Kidney (tissue), 14 donors: ENCODE data around the gene PARD6G. TPM values are rescaled to one million over a fixed set of nuclear protein-coding genes. Genes with fewer than 3 reads are reported as not detected.

Experiments
- DNase-seq, 5 donors: peaks; one replicate each; pipeline ENCODE4 v3.0.0-alpha.2; 2013 to 2020
- FAIRE-seq: peaks from 2 replicates; lab custom pipeline; 2012; peaks lifted over from hg19 to GRCh38; lab: Jason Lieb, UNC
- H3K27ac ChIP-seq, 2 donors: one replicate each; pipeline ENCODE4 v1.7.0; 2013; ENCODE audit warnings: low read depth in 2 of 2, low read length in 2 of 2, inconsistent platforms in 1 of 2
- H3K27me3 ChIP-seq: one replicate; pipeline ENCODE4 v1.7.1; 2013; ENCODE audit warnings: low read length, inconsistent platforms; ENCODE audit not compliant: control insufficient read depth, insufficient read depth
- H3K36me3 ChIP-seq, 3 donors: one replicate each; pipeline versions ENCODE4 v1.7.0 to v1.7.1; 2013; ENCODE audit warnings: low read length in 3 of 3, control low read depth in 1 of 3, inconsistent platforms in 1 of 3; ENCODE audit not compliant: insufficient read depth in 3 of 3, control insufficient read depth in 2 of 3
- H3K4me1 ChIP-seq, 3 donors: one replicate each; pipeline versions ENCODE4 v1.7.0 to v1.7.1; 2013; ENCODE audit warnings: low read length in 3 of 3, inconsistent platforms in 1 of 3, low read depth in 1 of 3; ENCODE audit not compliant: control insufficient read depth in 2 of 3, insufficient read depth in 2 of 3
- H3K4me3 ChIP-seq, 3 donors: one replicate each; pipeline versions ENCODE4 v1.7.0 to v1.8.1; 2013; ENCODE audit warnings: low read length in 3 of 3, control low read depth in 1 of 3, inconsistent platforms in 1 of 3
- H3K9ac ChIP-seq, 3 donors: one replicate each; pipeline versions ENCODE4 v1.7.0 to v1.7.1; 2013; ENCODE audit warnings: low read length in 3 of 3, control low read depth in 1 of 3, inconsistent platforms in 1 of 3
- H3K9me3 ChIP-seq, 3 donors: one replicate each; pipeline versions ENCODE4 v1.7.0 to v1.7.1; 2013; ENCODE audit warnings: low read length in 3 of 3, control low read depth in 1 of 3, inconsistent platforms in 1 of 3; ENCODE audit not compliant: control insufficient read depth in 2 of 3, insufficient read depth in 1 of 3
- CTCF ChIP-seq: IDR thresholded peaks from 3 replicates; pipeline ENCODE4 v1.5.1; 2012; ENCODE audit warnings: mild to moderate bottlenecking, moderate library complexity, borderline replicate concordance; ENCODE audit not compliant: insufficient read depth; ENCODE audit errors: extremely low read depth
- intact Hi-C: fragments of 100-400 bp; cut with DNase I; formaldehyde crosslinking; loops from one replicate; pipeline ENCODE4 v1.11.1; 2022
- polyA plus RNA-seq: library from polyadenylated mRNA; stranded (reverse); fragments of 350-450 nt; fragmentation: Illumina TruSeq; extraction: RNeasy Lipid Tissue Mini Kit (QIAGEN cat#74804); gene quantifications from one replicate; pipeline ENCODE4 v1.2.3, GENCODE V29; 2014; ENCODE audit warnings: low read depth, low replicate concordance; ENCODE audit not compliant: insufficient read depth
- total RNA-seq: library from RNA; stranded (reverse); fragmentation: NEBNext Ultra II Directional; extraction: Animal tissue kit (Norgen Biotek cat#: 25700); gene quantifications from one replicate; pipeline ENCODE4 v1.2.1, GENCODE V29; 2021
- donor health status: control.
- donor health status: control.
- donor health status: control.
- donor health status: control.
- donor health status: control.
- donor health status: DM: yes; HTN: yes; CAD: no.
- donor health status: Normal renal cell carcinoma (clear cell type).

The PARD6G gene
- total and polyA plus RNA-seq, 2 donors from 2014 or later = 1.9 to 10.7 TPM

- no peak for TF ChIP-seq CTCF
- Histone ChIP-seq H3K27ac (no peak overlapping the region), H3K9me3 (no peaks in the 10 kb centered on the region), H3K4me1 (peaks cover 0 to 2% (median 0%) of the 10 kb centered on the region in 3 donors), H3K36me3 (no peaks in the 10 kb centered on the region), H3K9ac (no peak overlapping the region), H3K4me3 (peak overlapping the region in 1 of 3 donors; percentile 53), H3K27me3 (no peaks in the 10 kb centered on the region)
- FAIRE-seq = no peak
- intact Hi-C loops = no loop called here
- peak in 1 of 5 donors; percentile 48 for DNase-seq
These were observed 76.8 kb downstream of the PARD6G start for GRCh38 chr18:80170395-80171053.

GRCh38 chr18:80169607-80170006 lies 77.7 kb downstream of the PARD6G start:
- intact Hi-C loops = no loop called here
- Histone ChIP-seq H3K9me3 (no peaks in the 10 kb centered on the region), H3K36me3 (no peaks in the 10 kb centered on the region), H3K9ac (no peak overlapping the region), H3K4me3 (no peak overlapping the region), H3K4me1 (peaks cover 0 to 2% (median 0%) of the 10 kb centered on the region in 3 donors), H3K27ac (no peak overlapping the region), H3K27me3 (no peaks in the 10 kb centered on the region)
- no peak for FAIRE-seq
- TF ChIP-seq CTCF = no peak
- DNase-seq = peak in 1 of 5 donors; percentile 50

GRCh38 chr18:80168982-80169381 lies 78.3 kb downstream of the PARD6G start:
- DNase-seq (peak in 1 of 5 donors; percentile 80), FAIRE-seq (no peak)
- intact Hi-C loops = no loop called here
- no peak for TF ChIP-seq CTCF
- Histone ChIP-seq H3K4me3 (no peak overlapping the region), H3K27me3 (no peaks in the 10 kb centered on the region), H3K36me3 (no peaks in the 10 kb centered on the region), H3K4me1 (peaks cover 0 to 2% (median 0%) of the 10 kb centered on the region in 3 donors), H3K9ac (no peak overlapping the region), H3K9me3 (no peaks in the 10 kb centered on the region), H3K27ac (no peak overlapping the region)
